Activated CD8-positive, alpha-beta memory T cell treated with anti-CD3 and anti-CD28 coated beads for 1 hour (primary cell): ENCODE data around the gene TLCD1.

Experiments
- DNase-seq, 2 donors: peaks; one replicate each; pipeline ENCODE4 v3.0.0-alpha.2; 2020; ENCODE audit warnings: low read depth in 1 of 2; ENCODE audit errors: extremely low read depth in 1 of 2

Gene TLCD1

GRCh38 chr17:28726226-28726626 lies at the start of gene TLCD1:
TLCD1 (minus strand) TSS chr17:28726233; CDS start chr17:28726097, 136 bp downstream.
- DNase-seq, result peak in 1 of 2 donors; percentile 49

GRCh38 chr17:28774206-28774605 lies 48.2 kb upstream of the TLCD1 start:
- DNase-seq, result no peak

- DNase-seq, result no peak
Observed at GRCh38 chr17:28773736-28774135, 47.7 kb upstream of the TLCD1 start.

GRCh38 chr17:28765038-28765437 lies 39.0 kb upstream of the TLCD1 start:
- no peak for DNase-seq

- peak; percentile 53 to 57 for DNase-seq
Observed at GRCh38 chr17:28763804-28764266, 37.8 kb upstream of the TLCD1 start.

GRCh38 chr17:28763137-28763799 lies 37.2 kb upstream of the TLCD1 start:
- no peak for DNase-seq

GRCh38 chr17:28760601-28761562 lies 34.8 kb upstream of the TLCD1 start:
- no peak for DNase-seq

GRCh38 chr17:28759256-28759865 lies 33.3 kb upstream of the TLCD1 start:
- no peak for DNase-seq

GRCh38 chr17:28758411-28759121 lies 32.5 kb upstream of the TLCD1 start:
- no peak for DNase-seq

- no peak for DNase-seq
Observed at GRCh38 chr17:28756049-28756804, 30.2 kb upstream of the TLCD1 start.

GRCh38 chr17:28755486-28755885 lies 29.5 kb upstream of the TLCD1 start:
- no peak for DNase-seq

GRCh38 chr17:28751600-28752366 lies 25.8 kb upstream of the TLCD1 start:
- no peak for DNase-seq

GRCh38 chr17:28750178-28751047 lies 24.4 kb upstream of the TLCD1 start:
- DNase-seq, result peak; percentile 74 to 82

- no peak for DNase-seq
Observed at GRCh38 chr17:28749516-28750177, 23.6 kb upstream of the TLCD1 start.

GRCh38 chr17:28748852-28749515 lies 23.0 kb upstream of the TLCD1 start:
- no peak for DNase-seq

GRCh38 chr17:28747801-28748750 lies 22.0 kb upstream of the TLCD1 start:
- no peak for DNase-seq
